Measurements from ENCODE around the gene EIF5A.
"Not testable (repeated sequence)": the region's sequence is repeated elsewhere in the genome, so short reads cannot be mapped to it uniquely, and the experiment has no call there.

EIF5A gene

DNA sequence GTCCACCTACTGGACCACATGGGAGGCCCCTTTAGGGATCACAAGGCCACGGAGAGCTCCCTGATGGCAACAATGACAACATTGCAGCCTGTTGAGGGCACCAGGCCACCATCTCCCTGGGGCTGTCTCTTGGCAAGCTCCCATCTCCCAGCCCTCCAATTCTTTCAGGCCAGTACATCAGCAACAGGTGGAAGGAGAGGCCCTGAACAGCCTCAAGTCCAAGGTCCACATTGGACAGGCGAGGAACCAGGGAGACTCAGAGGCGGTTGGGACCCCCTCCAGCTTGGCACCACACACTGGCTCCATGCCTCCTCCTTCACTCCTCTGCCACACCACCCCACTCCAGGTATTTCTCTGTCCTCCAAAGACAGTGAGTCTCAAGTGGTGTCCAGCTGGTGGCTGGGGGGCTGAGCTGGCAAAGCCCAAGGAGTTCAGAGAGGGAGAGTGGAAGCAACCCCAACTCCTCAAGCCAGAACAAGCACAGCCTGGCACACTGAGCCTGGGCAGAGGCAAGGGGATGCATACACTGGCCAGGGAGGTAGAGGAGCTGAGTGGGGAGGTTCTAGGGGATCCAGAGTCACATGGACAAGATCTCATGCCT is 27.6 kb downstream of the EIF5A start:
- H3K9me3 ChIP-seq (ENCODE audit: control insufficient read depth, low read length), result no peaks in the 10 kb centered on the region
- peaks cover 6% of the 10 kb centered on the region for H3K4me1 ChIP-seq (ENCODE audit: control insufficient read depth, insufficient read depth, low read length, poor library complexity, severe bottlenecking)
- no peaks in the 10 kb centered on the region for H3K36me3 ChIP-seq (ENCODE audit: control insufficient read depth, insufficient read depth, low read length)
- no peak overlapping the region for H3K4me3 ChIP-seq (ENCODE audit: extremely low read depth, insufficient read depth, low read length, poor library complexity, severe bottlenecking)
- no peak overlapping the region for H3K27ac ChIP-seq (ENCODE audit: low read depth, low read length, severe bottlenecking)
- 79 to 89% methylated on average over 1 to 3 of the region's 3 CpGs for WGBS, 2 experiments (ENCODE audit: insufficient coverage in 2 of 2)

DNA sequence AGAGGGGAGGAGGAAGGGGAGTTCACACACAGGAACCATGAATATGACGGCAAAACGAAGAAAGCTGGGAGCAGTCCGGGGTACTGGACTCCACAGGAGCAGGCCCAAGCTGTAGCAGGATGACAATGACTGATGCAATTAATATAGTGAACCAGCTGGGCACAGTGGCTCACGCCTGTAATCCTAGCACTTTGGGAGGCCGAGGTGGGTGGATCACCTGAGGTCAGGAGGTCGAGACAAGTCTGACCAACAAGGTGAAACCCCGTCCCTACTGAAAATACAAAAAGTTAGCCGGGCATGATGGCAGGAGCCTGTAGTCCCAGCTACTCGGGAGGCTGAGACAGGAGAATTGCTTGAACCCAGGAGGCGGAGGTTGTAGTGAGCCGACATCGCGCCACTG is 28.3 kb downstream of the EIF5A start:
- not testable (repeated sequence) for H3K9me3 ChIP-seq (ENCODE audit: control insufficient read depth, low read length); H3K36me3 ChIP-seq (ENCODE audit: control insufficient read depth, insufficient read depth, low read length); H3K27ac ChIP-seq (ENCODE audit: low read depth, low read length, severe bottlenecking); H3K4me3 ChIP-seq (ENCODE audit: extremely low read depth, insufficient read depth, low read length, poor library complexity, severe bottlenecking); H3K4me1 ChIP-seq (ENCODE audit: control insufficient read depth, insufficient read depth, low read length, poor library complexity, severe bottlenecking)
- WGBS, 2 experiments (ENCODE audit: insufficient coverage in 2 of 2), result 93 to 96% methylated on average over 13 of the region's 13 CpGs

DNA sequence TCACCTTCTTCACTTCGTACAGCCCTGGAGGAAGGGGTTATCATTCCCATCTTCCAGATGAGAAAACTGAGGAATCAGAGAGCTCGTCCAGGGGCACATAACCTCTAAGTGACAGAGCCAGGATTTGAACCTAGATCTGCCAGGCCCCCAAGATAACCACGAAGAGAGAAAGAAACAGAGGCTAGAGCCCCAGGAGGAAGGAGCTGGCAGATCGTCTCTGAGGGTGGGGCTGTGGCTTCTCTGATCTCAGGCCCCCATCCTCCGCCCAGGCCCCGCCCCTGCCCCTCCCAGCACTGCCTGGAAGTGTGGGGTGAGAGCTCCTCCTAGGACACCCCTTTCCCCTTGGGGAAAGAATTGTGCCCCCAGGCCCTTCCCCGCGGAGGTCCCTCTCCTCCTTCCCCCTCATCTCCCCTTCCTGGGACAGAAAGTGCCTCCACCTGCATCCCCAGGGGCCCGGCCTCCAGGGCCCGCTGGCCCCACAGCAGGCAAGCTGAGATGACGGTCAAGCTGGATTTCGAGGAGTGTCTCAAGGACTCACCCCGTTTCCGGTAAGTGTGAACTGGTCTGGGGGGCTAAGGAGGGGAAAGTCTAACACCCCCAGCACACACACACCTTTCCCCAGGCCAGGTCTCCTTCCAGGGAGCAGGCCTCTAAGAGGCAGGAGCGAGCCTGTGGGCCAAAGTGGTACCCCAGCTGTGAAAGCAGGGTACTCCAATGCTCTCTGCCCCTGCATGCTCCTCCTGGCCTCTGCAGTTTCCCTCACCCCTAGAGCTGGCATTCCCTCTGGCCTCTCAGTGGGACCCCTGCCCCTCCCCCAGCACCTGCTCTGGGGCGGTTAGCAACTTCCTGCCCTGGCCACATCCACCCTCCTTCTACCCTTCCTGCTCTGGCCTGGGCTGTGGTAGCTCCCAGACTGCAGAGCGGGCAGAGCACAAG is 29.1 kb downstream of the EIF5A start, which contains the start of gene ACAP1:
ACAP1 (plus strand) TSS at position 290 of the 936 bp plus-strand sequence; CDS start at position 496, 206 bp downstream.
- Histone ChIP-seq H3K9me3 (ENCODE audit: control insufficient read depth, low read length) (no peaks in the 10 kb centered on the region), H3K36me3 (ENCODE audit: control insufficient read depth, insufficient read depth, low read length) (no peaks in the 10 kb centered on the region), H3K4me1 (ENCODE audit: control insufficient read depth, insufficient read depth, low read length, poor library complexity, severe bottlenecking) (peaks cover 6% of the 10 kb centered on the region), H3K27ac (ENCODE audit: low read depth, low read length, severe bottlenecking) (no peak within 1 kb of the TSS), H3K4me3 (ENCODE audit: extremely low read depth, insufficient read depth, low read length, poor library complexity, severe bottlenecking) (no peak within 1 kb of the TSS)
- WGBS, 2 experiments (ENCODE audit: insufficient coverage in 2 of 2), result 51 to 77% methylated on average over 6 to 7 of the region's 17 CpGs

DNA sequence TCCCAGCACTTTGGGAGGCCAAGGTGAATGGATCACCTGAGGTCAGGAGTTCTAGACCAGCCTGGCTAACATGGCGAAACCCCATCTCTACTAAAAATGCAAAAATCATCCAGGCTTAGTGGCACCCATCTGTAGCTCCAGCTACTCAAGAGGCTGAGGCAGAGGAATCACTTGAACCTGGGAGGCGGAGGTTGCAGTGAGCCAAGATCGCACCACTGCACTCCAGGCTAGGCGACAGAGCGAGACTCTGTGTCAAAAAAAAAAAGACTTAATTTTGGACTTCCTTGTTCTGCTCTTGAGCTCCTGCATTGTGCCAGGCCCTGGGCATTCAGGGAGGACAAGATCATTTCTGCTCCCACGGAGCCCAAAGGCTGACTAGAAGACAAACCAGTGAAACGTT is 30.2 kb downstream of the EIF5A start:
- H3K9me3 ChIP-seq (ENCODE audit: control insufficient read depth, low read length); H3K4me1 ChIP-seq (ENCODE audit: control insufficient read depth, insufficient read depth, low read length, poor library complexity, severe bottlenecking); H3K36me3 ChIP-seq (ENCODE audit: control insufficient read depth, insufficient read depth, low read length); H3K4me3 ChIP-seq (ENCODE audit: extremely low read depth, insufficient read depth, low read length, poor library complexity, severe bottlenecking); H3K27ac ChIP-seq (ENCODE audit: low read depth, low read length, severe bottlenecking): not testable (repeated sequence)
- 81 to 90% methylated on average over 6 to 7 of the region's 7 CpGs for WGBS, 2 experiments (ENCODE audit: insufficient coverage in 2 of 2)

DNA sequence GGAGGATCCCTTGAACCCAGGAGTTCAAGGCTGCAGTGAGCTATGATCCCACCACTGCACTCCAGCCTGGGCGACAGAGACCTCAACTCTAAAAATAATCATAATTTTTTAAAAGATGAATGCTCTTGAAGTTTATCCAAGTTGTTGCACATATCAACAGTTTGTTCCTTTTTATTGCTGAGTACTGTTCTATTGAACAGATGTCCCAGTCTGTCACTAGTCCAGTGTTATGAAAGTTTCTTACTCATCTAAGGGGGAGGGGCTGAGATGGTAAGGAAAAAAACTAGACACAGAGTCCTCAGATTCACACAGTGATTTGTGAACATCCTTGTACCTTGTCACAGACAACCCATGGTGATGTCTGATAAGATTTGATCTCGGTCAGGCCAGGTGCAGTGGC is 32.8 kb downstream of the EIF5A start:
- 89 to 100% methylated on average over 1 of the region's 2 CpGs for WGBS, 2 experiments (ENCODE audit: insufficient coverage in 2 of 2)
- Histone ChIP-seq H3K4me1 (ENCODE audit: control insufficient read depth, insufficient read depth, low read length, poor library complexity, severe bottlenecking) (peaks cover 6% of the 10 kb centered on the region), H3K27ac (ENCODE audit: low read depth, low read length, severe bottlenecking) (no peak overlapping the region), H3K36me3 (ENCODE audit: control insufficient read depth, insufficient read depth, low read length) (no peaks in the 10 kb centered on the region), H3K9me3 (ENCODE audit: control insufficient read depth, low read length) (no peaks in the 10 kb centered on the region), H3K4me3 (ENCODE audit: extremely low read depth, insufficient read depth, low read length, poor library complexity, severe bottlenecking) (no peak overlapping the region)

DNA sequence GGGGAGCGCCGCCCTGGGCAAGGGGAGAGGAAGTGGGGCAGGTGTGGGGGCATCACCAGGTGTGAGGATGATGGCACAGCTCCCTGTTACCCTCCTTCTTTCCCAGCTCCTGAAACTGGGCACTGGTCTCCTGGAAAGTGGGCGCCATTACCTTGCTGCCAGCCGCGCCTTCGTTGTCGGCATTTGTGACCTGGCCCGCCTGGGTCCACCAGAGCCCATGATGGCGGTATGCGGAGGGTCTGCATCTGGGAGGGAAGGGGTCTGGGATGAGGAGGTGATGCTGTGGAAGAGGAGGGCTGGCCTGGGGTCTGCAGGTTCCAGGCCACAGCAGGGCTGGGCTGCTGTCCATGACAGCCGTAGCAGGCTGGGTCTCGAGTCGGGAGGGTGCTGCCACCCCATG is 34.4 kb downstream of the EIF5A start:
- WGBS, 2 experiments (ENCODE audit: insufficient coverage in 2 of 2), result 98% methylated on average over 7 to 13 of the region's 13 CpGs
- Histone ChIP-seq H3K4me3 (ENCODE audit: extremely low read depth, insufficient read depth, low read length, poor library complexity, severe bottlenecking) (no peak overlapping the region), H3K36me3 (ENCODE audit: control insufficient read depth, insufficient read depth, low read length) (no peaks in the 10 kb centered on the region), H3K27ac (ENCODE audit: low read depth, low read length, severe bottlenecking) (no peak overlapping the region), H3K9me3 (ENCODE audit: control insufficient read depth, low read length) (no peaks in the 10 kb centered on the region), H3K4me1 (ENCODE audit: control insufficient read depth, insufficient read depth, low read length, poor library complexity, severe bottlenecking) (peaks cover 2% of the 10 kb centered on the region)

DNA sequence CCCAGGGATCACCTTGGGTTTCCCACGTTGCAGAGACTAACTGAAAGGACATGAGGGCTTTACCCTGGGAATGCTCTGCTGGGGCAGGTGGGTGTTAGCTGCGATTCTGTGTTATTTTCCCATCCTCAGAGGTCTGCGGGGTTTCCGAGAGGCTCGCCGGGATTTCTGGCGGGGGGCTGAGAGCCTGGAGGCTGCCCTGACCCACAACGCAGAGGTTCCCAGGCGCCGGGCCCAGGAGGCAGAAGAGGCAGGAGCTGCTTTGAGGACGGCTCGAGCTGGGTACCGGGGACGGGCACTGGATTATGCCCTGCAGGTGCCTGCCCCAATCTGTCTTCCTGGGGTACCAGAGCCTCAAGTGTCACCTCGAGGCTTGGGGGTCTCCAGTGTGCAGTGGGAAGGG is 35.8 kb downstream of the EIF5A start:
- H3K36me3 ChIP-seq (ENCODE audit: control insufficient read depth, insufficient read depth, low read length), result no peaks in the 10 kb centered on the region
- 87 to 90% methylated on average over 15 of the region's 15 CpGs for WGBS, 2 experiments (ENCODE audit: insufficient coverage in 2 of 2)
- no peaks in the 10 kb centered on the region for H3K4me1 ChIP-seq (ENCODE audit: control insufficient read depth, insufficient read depth, low read length, poor library complexity, severe bottlenecking)
- no peaks in the 10 kb centered on the region for H3K9me3 ChIP-seq (ENCODE audit: control insufficient read depth, low read length)
- H3K27ac ChIP-seq (ENCODE audit: low read depth, low read length, severe bottlenecking), result no peak overlapping the region
- H3K4me3 ChIP-seq (ENCODE audit: extremely low read depth, insufficient read depth, low read length, poor library complexity, severe bottlenecking), result no peak overlapping the region

DNA sequence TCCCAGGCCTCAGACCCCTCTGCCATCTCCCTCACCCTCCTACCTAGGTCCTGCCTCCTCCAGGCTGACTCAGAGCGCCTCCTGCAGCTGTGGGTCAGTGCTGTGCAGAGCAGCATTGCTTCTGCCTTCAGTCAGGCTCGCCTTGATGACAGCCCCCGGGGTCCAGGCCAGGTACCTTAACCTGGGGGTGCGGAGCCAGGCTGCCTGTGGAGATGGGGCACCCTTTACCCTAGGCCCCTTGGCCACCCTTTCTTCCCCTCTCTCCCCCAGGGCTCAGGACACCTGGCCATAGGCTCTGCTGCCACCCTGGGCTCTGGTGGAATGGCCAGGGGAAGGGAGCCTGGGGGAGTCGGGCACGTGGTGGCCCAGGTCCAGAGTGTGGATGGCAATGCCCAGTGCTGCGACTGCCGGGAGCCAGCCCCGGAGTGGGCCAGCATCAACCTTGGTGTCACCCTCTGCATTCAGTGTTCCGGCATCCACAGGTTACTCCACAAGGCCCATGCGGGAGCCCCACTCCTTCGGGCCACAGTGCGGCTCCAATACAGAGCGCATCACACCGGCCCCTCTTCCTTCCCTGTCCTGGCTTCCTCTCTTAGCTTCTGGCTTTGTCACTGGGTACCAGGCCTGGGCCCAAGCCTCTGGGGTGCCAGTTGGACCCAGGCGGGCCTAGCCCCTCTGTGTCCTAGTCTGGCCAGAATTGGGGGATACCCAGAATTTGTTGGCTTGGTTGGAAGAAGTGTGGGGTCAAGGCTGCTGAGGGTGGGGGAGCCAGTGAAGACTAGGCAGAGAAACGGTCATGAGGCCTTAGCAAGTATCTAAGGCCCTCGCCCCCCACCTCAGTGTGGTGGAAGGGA is 39.6 kb downstream of the EIF5A start:
- peaks cover 6% of the 10 kb centered on the region for H3K4me1 ChIP-seq (ENCODE audit: control insufficient read depth, insufficient read depth, low read length, poor library complexity, severe bottlenecking)
- H3K36me3 ChIP-seq (ENCODE audit: control insufficient read depth, insufficient read depth, low read length), result no peaks in the 10 kb centered on the region
- H3K9me3 ChIP-seq (ENCODE audit: control insufficient read depth, low read length), result no peaks in the 10 kb centered on the region
- no peak overlapping the region for H3K4me3 ChIP-seq (ENCODE audit: extremely low read depth, insufficient read depth, low read length, poor library complexity, severe bottlenecking)
- WGBS, 2 experiments (ENCODE audit: insufficient coverage in 2 of 2), result 93% methylated on average over 14 to 18 of the region's 18 CpGs
- H3K27ac ChIP-seq (ENCODE audit: low read depth, low read length, severe bottlenecking), result no peak overlapping the region

DNA sequence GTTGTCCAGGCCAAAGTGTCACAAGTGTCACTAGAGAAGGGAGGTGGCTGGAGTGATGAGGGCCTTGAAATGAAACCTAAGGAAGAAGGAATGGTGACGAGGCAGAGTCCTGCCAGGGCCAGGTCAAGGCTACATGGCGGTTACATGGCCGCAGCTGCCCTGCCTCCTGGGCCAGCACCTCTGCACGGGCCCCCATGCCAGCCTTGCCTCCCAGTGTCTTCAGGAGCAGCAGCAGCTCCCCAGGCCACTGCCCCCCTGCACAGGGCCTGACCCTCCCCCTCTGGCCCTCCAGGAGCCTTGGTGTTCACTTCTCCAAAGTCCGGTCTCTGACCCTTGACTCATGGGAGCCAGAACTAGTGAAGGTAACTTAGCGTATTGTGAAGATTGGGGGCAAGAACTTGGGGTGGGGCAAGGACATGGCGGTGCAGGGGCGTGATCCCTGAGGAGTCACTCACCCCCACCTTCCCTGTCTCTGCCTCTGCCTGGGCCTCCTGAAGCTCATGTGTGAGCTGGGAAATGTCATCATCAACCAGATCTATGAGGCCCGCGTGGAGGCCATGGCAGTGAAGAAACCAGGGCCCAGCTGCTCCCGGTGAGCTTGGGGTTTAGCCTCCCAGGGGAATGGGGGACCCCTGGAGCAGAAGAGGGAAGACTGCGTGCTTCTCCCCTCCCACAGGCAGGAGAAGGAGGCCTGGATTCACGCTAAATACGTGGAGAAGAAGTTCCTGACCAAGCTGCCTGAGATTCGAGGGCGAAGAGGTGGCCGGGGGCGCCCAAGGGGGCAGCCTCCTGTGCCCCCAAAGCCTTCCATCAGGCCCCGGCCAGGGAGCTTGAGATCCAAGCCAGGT is 40.4 kb downstream of the EIF5A start:
- 90 to 95% methylated on average over 11 to 13 of the region's 19 CpGs for WGBS, 2 experiments (ENCODE audit: insufficient coverage in 2 of 2)
- Histone ChIP-seq H3K36me3 (ENCODE audit: control insufficient read depth, insufficient read depth, low read length) (no peaks in the 10 kb centered on the region), H3K4me3 (ENCODE audit: extremely low read depth, insufficient read depth, low read length, poor library complexity, severe bottlenecking) (no peak overlapping the region), H3K27ac (ENCODE audit: low read depth, low read length, severe bottlenecking) (no peak overlapping the region), H3K4me1 (ENCODE audit: control insufficient read depth, insufficient read depth, low read length, poor library complexity, severe bottlenecking) (peaks cover 10% of the 10 kb centered on the region), H3K9me3 (ENCODE audit: control insufficient read depth, low read length) (no peaks in the 10 kb centered on the region)

All from mesodermal cell (in vitro differentiated cells).